Fibroblast of lung (primary cell): ENCODE data around the gene SORCS2. TPM values are rescaled to one million over a fixed set of nuclear protein-coding genes. Genes with fewer than 3 reads are reported as not detected.

Experiments used
- DNase-seq, 2 donors: peaks; one replicate each; pipeline versions ENCODE4 v3.0.0 to v3.0.0-alpha.2; 2010; ENCODE audit warnings: low read depth in 2 of 2
- H2AFZ ChIP-seq: 2 replicates; pipeline ENCODE4 v1.5.1; 2012; ENCODE audit warnings: low read length, control low read depth, inconsistent platforms
- H3K27ac ChIP-seq: 2 replicates; pipeline ENCODE4 v1.5.1; 2011; ENCODE audit warnings: low read length, control low read depth; ENCODE audit not compliant: insufficient read depth
- H3K27me3 ChIP-seq: 2 replicates; pipeline ENCODE4 v1.5.1; 2011; ENCODE audit warnings: mild to moderate bottlenecking, low read length; ENCODE audit not compliant: control insufficient read depth, insufficient read depth
- H3K36me3 ChIP-seq: 2 replicates; pipeline ENCODE4 v1.5.1; 2011; ENCODE audit warnings: low read length; ENCODE audit not compliant: control insufficient read depth, insufficient read depth
- H3K4me1 ChIP-seq: 2 replicates; pipeline ENCODE4 v1.5.1; 2011; ENCODE audit warnings: low read length; ENCODE audit not compliant: control insufficient read depth, insufficient read depth; ENCODE audit errors: extremely low read depth
- H3K4me2 ChIP-seq: 2 replicates; pipeline ENCODE4 v1.5.1; 2011; ENCODE audit warnings: low read length, control low read depth; ENCODE audit not compliant: insufficient read depth; ENCODE audit errors: extremely low read depth
- H3K4me3 ChIP-seq, 4 experiments: fragments of 200-600 bp in 1 of 4; sonication (generic) in 1 of 4; replicated peaks in 1 of 4; 2 replicates each; pipeline ENCODE4 v1.5.1; 2011 to 2016; ENCODE audit warnings: low read length in 4 of 4, low read depth in 3 of 4, mild to moderate bottlenecking in 3 of 4, control low read depth in 2 of 4, inconsistent platforms in 1 of 4, mixed read lengths in 1 of 4; ENCODE audit not compliant: insufficient read depth in 1 of 4; ENCODE audit errors: control extremely low read depth in 1 of 4
- H3K79me2 ChIP-seq: 2 replicates; pipeline ENCODE4 v1.5.1; 2012; ENCODE audit warnings: mild to moderate bottlenecking, low read length, inconsistent platforms; ENCODE audit not compliant: control insufficient read depth, insufficient read depth
- H3K9ac ChIP-seq: 2 replicates; pipeline ENCODE4 v1.5.1; 2011; ENCODE audit warnings: mild to moderate bottlenecking, low read length, control low read depth; ENCODE audit not compliant: insufficient read depth
- H3K9me3 ChIP-seq: 2 replicates; pipeline ENCODE4 v1.5.1; 2012; ENCODE audit warnings: low read depth, low read length; ENCODE audit not compliant: control insufficient read depth, insufficient read depth
- H4K20me1 ChIP-seq: 2 replicates; pipeline ENCODE4 v1.5.1; 2011; ENCODE audit warnings: low read length; ENCODE audit not compliant: control insufficient read depth, insufficient read depth; ENCODE audit errors: extremely low read depth
- EZH2 ChIP-seq: IDR thresholded peaks from 2 replicates; pipeline ENCODE4 v1.5.1; 2012; ENCODE audit warnings: low read length, control low read depth, mild to moderate bottlenecking; ENCODE audit errors: missing control alignments
- polyA plus RNA-seq, 2 donors: library from polyadenylated mRNA; depleted of rRNA in 1 of 2; stranded (reverse) in 1 of 2; unstranded in 1 of 2; fragments of >200 nt; gene quantifications; 2 replicates each; pipeline ENCODE4 v1.2.1, GENCODE V29; 2011 to 2012; ENCODE audit warnings: missing spikeins in 1 of 2
- total RNA-seq: library from RNA; depleted of rRNA; stranded (reverse); fragments of >200 nt; gene quantifications from 2 replicates; pipeline ENCODE4 v1.2.1, GENCODE V29; 2014
- TF ChIP-seq, protein P1 (sequence below), 2 donors: IDR thresholded peaks in 1 of 2; conservative IDR thresholded peaks in 1 of 2; 1 replicate in 1 of 2; 2 replicates in 1 of 2; pipeline ENCODE4 v1.5.1; 2011 to 2012; ENCODE audit warnings: low read length in 2 of 2, control low read depth in 1 of 2, inconsistent platforms in 1 of 2, low read depth in 1 of 2, mild to moderate bottlenecking in 1 of 2

The SORCS2 gene
- total and polyA plus RNA-seq, 2 donors (not counting 1 experiment from before 2014, with no cell fraction given) = 0.17 to 0.41 TPM

DNA sequence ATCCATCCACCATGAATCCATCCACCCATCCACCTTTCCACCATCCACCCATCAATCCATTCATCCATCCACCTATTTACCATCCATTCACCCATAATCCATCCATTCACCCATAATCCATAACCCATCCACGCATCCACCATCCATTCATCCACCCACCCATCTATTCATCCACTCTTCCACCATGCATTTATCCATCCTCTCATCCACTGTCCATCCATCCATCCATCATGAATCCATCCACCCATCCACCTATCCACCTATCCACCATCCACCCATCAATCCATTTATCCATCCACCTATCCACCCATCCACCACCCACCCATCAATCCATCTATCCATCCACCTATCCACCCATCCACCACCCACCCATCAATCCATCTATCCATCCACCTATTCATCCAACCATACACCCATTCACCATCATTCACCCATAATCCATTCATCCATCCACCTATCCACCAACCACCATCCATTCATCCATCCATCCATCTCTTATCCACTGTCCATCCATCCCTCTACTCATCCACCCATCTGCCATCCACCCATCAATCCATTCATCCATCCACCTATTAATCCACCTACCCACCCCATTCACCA is 422.1 kb downstream of the SORCS2 start:
- Histone ChIP-seq H3K4me2 (no peak overlapping the region), H4K20me1 (no peaks in the 10 kb centered on the region), H2AFZ (no peak overlapping the region), H3K36me3 (no peaks in the 10 kb centered on the region), H3K4me3 (no peak overlapping the region), H3K79me2 (no peaks in the 10 kb centered on the region), H3K9ac (no peak overlapping the region), H3K9me3 (no peaks in the 10 kb centered on the region), H3K27ac (no peak overlapping the region), H3K27me3 (no peaks in the 10 kb centered on the region), H3K4me1 (no peaks in the 10 kb centered on the region)
- TF ChIP-seq, protein P1, sequence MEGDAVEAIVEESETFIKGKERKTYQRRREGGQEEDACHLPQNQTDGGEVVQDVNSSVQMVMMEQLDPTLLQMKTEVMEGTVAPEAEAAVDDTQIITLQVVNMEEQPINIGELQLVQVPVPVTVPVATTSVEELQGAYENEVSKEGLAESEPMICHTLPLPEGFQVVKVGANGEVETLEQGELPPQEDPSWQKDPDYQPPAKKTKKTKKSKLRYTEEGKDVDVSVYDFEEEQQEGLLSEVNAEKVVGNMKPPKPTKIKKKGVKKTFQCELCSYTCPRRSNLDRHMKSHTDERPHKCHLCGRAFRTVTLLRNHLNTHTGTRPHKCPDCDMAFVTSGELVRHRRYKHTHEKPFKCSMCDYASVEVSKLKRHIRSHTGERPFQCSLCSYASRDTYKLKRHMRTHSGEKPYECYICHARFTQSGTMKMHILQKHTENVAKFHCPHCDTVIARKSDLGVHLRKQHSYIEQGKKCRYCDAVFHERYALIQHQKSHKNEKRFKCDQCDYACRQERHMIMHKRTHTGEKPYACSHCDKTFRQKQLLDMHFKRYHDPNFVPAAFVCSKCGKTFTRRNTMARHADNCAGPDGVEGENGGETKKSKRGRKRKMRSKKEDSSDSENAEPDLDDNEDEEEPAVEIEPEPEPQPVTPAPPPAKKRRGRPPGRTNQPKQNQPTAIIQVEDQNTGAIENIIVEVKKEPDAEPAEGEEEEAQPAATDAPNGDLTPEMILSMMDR (conservative IDR thresholded peaks at IDR 0.05 in 1 of 2, IDR thresholded peaks at IDR 0.05 in 1 of 2; ENCODE audit: low read depth in 1 of 2, low read length in 2 of 2) = no peak
- no peak for TF ChIP-seq EZH2
- DNase-seq = no peak

DNA sequence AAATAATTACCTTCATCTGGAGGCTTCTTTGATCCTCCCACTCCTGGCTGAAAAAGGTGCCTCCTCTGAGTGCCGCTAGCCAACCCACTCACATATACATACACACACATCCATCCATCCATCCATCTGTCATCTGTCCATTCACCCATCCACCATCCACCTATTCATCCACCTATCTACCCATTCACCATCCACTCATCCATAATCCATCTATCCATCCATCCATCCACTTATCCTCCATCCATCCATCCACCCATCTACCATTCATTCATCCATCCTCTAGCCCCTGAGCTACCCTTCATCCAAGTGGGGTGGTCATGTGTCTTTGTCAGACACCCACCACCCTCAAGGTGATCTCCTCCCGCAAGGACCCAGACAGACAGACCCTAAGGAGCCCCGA is 423.9 kb downstream of the SORCS2 start:
- DNase-seq = no peak
- Histone ChIP-seq H3K27me3 (no peaks in the 10 kb centered on the region), H3K4me1 (no peaks in the 10 kb centered on the region), H2AFZ (no peak overlapping the region), H3K9ac (no peak overlapping the region), H4K20me1 (no peaks in the 10 kb centered on the region), H3K79me2 (no peaks in the 10 kb centered on the region), H3K4me3 (no peak overlapping the region), H3K9me3 (no peaks in the 10 kb centered on the region), H3K27ac (no peak overlapping the region), H3K4me2 (no peak overlapping the region), H3K36me3 (no peaks in the 10 kb centered on the region)
- TF ChIP-seq, protein P1 (conservative IDR thresholded peaks at IDR 0.05 in 1 of 2, IDR thresholded peaks at IDR 0.05 in 1 of 2; ENCODE audit: low read depth in 1 of 2, low read length in 2 of 2) = no peak
- TF ChIP-seq EZH2 = no peak

DNA sequence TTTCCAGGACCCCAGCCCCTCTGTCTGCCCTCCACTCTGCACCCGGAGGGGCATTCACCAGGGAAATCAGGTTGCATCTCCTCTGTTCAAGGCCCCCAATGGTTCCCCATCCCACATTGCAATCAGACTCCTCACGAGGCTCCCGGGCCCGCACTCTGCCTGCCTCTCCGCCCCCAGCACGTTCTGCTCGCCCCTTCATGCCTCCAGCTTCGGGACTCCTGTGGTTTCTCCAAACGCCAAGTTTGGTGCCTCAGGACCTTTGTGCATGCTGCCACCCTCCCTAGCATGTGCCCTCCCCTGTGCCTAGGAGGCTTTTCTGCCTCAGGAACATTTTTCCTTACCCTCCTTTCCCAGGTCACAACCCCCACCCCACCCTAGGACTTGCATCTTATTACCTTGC is 426.0 kb downstream of the SORCS2 start:
- no peak overlapping the region for H2AFZ ChIP-seq
- no peaks in the 10 kb centered on the region for H3K79me2 ChIP-seq
- H3K4me1 ChIP-seq = no peaks in the 10 kb centered on the region
- H3K27ac ChIP-seq = no peak overlapping the region
- TF ChIP-seq, protein P1 (conservative IDR thresholded peaks at IDR 0.05 in 1 of 2, IDR thresholded peaks at IDR 0.05 in 1 of 2; ENCODE audit: low read depth in 1 of 2, low read length in 2 of 2) = no peak
- TF ChIP-seq EZH2 = no peak
- H3K4me2 ChIP-seq = no peak overlapping the region
- H3K36me3 ChIP-seq = no peaks in the 10 kb centered on the region
- no peaks in the 10 kb centered on the region for H4K20me1 ChIP-seq
- H3K4me3 ChIP-seq = no peak overlapping the region
- H3K27me3 ChIP-seq = no peaks in the 10 kb centered on the region
- no peak overlapping the region for H3K9ac ChIP-seq
- H3K9me3 ChIP-seq = no peaks in the 10 kb centered on the region
- DNase-seq = no peak
